HepG2 (cell line): Measurements from ENCODE around the gene PCLO. TPM values are rescaled to one million over a fixed set of nuclear protein-coding genes. Genes with fewer than 3 reads are reported as not detected.

ENCODE experiments used
- ATAC-seq: fragments of 200-7000 bp; cut with Tn5 transposase; 3 replicates; pipeline ENCODE4 v1.9.1; 2020; ENCODE audit warnings: mild to moderate bottlenecking, moderate library complexity
- BruUV-seq: library from RNA; stranded (reverse); fragments of 400-500 nt; replicated peaks from 2 replicates; lab custom pipeline; 2021; lab: Mats Ljungman, UMichigan
- CTCF ChIA-PET: fragments of 300-600 bp; formaldehyde crosslinking; extraction: SDS; loops from one replicate; lab custom pipeline; 2021; ENCODE audit warnings: low total read pairs, inconsistent platforms, low intra/inter-chr PET ratio; lab: Yijun Ruan, JAX
- POLR2A ChIA-PET: fragments of 350-600 bp; sonication (Branson Sonifier 250); formaldehyde crosslinking; loops from one replicate; lab custom pipeline; 2020; ENCODE audit warnings: antibody characterized with exemption, inconsistent platforms; lab: Yijun Ruan, JAX
- DNase-seq: peaks from one replicate; pipeline ENCODE4 v3.0.0-alpha.2; 2015; ENCODE audit warnings: low spot score
- FAIRE-seq: peaks from 3 replicates; lab custom pipeline; 2011; peaks lifted over from hg19 to GRCh38; lab: Jason Lieb, UNC
- H2AFZ ChIP-seq: one replicate; pipeline ENCODE4 v1.6.1; 2011; ENCODE audit warnings: low read length, inconsistent platforms
- H3K27ac ChIP-seq: fragments of 300-600 bp; 3 replicates; pipeline ENCODE4 v1.8.0; 2011; ENCODE audit warnings: mixed run types, mild to moderate bottlenecking, mixed read lengths, low read length, inconsistent platforms; ENCODE audit not compliant: insufficient read depth; ENCODE audit errors: extremely low read length
- H3K27me3 ChIP-seq, 2 experiments: fragments of 200-600 bp in 1 of 2; 2 replicates in 1 of 2; 3 replicates in 1 of 2; pipeline versions ENCODE4 v1.6.0 to v1.8.0; 2011; ENCODE audit warnings: low read length in 2 of 2, mild to moderate bottlenecking in 2 of 2, moderate library complexity in 2 of 2, inconsistent platforms in 1 of 2; ENCODE audit not compliant: insufficient read depth in 2 of 2, control insufficient read depth in 1 of 2
- H3K36me3 ChIP-seq, 2 experiments: fragments of 200-600 bp in 1 of 2; replicated peaks in 1 of 2; 2 replicates in 1 of 2; 3 replicates in 1 of 2; pipeline versions ENCODE4 v1.5.1 to v1.8.0; 2011; ENCODE audit warnings: low read length in 2 of 2, inconsistent platforms in 1 of 2; ENCODE audit not compliant: insufficient read depth in 2 of 2, control insufficient read depth in 1 of 2
- H3K4me1 ChIP-seq: 2 replicates; pipeline ENCODE4 v1.5.1; 2012; ENCODE audit warnings: low read length, inconsistent platforms; ENCODE audit not compliant: insufficient read depth
- H3K4me2 ChIP-seq: 2 replicates; pipeline ENCODE4 v1.6.0; 2011; ENCODE audit warnings: low read depth, low read length, inconsistent platforms
- H3K4me3 ChIP-seq, 3 experiments: fragments of 200-600 bp in 1 of 3; sonication (generic), shearing (Covaris generic) in 1 of 3; replicated peaks in 1 of 3; 2 replicates each; pipeline ENCODE4 v1.5.1; 2011 to 2016; ENCODE audit warnings: low read length in 3 of 3, inconsistent platforms in 2 of 3, low read depth in 2 of 3, mild to moderate bottlenecking in 2 of 3, control low read depth in 1 of 3, mixed read lengths in 1 of 3; ENCODE audit not compliant: insufficient read depth in 1 of 3
- H3K79me2 ChIP-seq: one replicate; pipeline ENCODE4 v1.6.1; 2011; ENCODE audit warnings: low read length, inconsistent platforms; ENCODE audit not compliant: insufficient read depth
- H3K9ac ChIP-seq: 2 replicates; pipeline ENCODE4 v1.6.0; 2011; ENCODE audit warnings: mild to moderate bottlenecking, low read depth, low read length, inconsistent platforms; ENCODE audit not compliant: insufficient read depth
- H3K9me3 ChIP-seq: 2 replicates; pipeline ENCODE4 v1.5.1; 2012; ENCODE audit warnings: mild to moderate bottlenecking, low read length
- H4K20me1 ChIP-seq: 2 replicates; pipeline ENCODE4 v1.6.0; 2011; ENCODE audit warnings: inconsistent platforms, mild to moderate bottlenecking, low read length, moderate library complexity; ENCODE audit not compliant: insufficient read depth
- CEBPB ChIP-seq: IDR thresholded peaks from 2 replicates; pipeline ENCODE4 v1.6.1; 2011; ENCODE audit warnings: low read depth, low read length, improper control_type of control experiment, borderline replicate concordance
- SIN3A ChIP-seq: IDR thresholded peaks from 2 replicates; pipeline ENCODE4 v1.6.1; 2011; ENCODE audit warnings: low read depth, mild to moderate bottlenecking, control low read depth, low read length, borderline replicate concordance
- SIX4 ChIP-seq: sonication (generic); formaldehyde crosslinking; IDR thresholded peaks from 2 replicates; pipeline ENCODE4 v1.4.0; 2020; ENCODE audit warnings: missing genetic modification reagents
- SMYD3 ChIP-seq: sonication (generic); formaldehyde crosslinking; IDR thresholded peaks from 2 replicates; pipeline ENCODE4 v1.8.1; 2023; ENCODE audit warnings: mild to moderate bottlenecking, missing genetic modification reagents
- SRY ChIP-seq: sonication (generic); formaldehyde crosslinking; IDR thresholded peaks from 2 replicates; pipeline ENCODE4 v1.8.0; 2022; ENCODE audit warnings: mild to moderate bottlenecking, missing genetic modification reagents
- XRCC5 ChIP-seq: fragments of 200-400 bp; formaldehyde crosslinking; optimal IDR thresholded peaks from 2 replicates; pipeline ENCODE3; 2017; ENCODE audit warnings: mild to moderate bottlenecking, low read length
- ZBED4 ChIP-seq: sonication (generic); formaldehyde crosslinking; IDR thresholded peaks from 2 replicates; pipeline ENCODE4 v1.4.0; 2020; ENCODE audit warnings: missing genetic modification reagents, borderline replicate concordance
- ZFYVE20 ChIP-seq: sonication (generic); formaldehyde crosslinking; IDR thresholded peaks from 2 replicates; pipeline ENCODE4 v1.8.0; 2023; ENCODE audit warnings: low read depth, mild to moderate bottlenecking, moderate library complexity, missing genetic modification reagents, borderline replicate concordance
- WGBS: methylation state at CpG from one replicate; pipeline ENCODE4 v1.1.6; 2017; ENCODE audit warnings: low lambda C conversion rate; 5-methylcytosine and 5-hydroxymethylcytosine counted together
- in situ Hi-C: cut with HindIII; loops from 2 replicates; pipeline ENCODE4 v1.10.0; 2017; ENCODE audit warnings: low pct_unique_long_range_greater_than_20kb; ENCODE audit not compliant: extremely low pct_ligation_motif_present
- intact Hi-C: fragments of 100-400 bp; cut with micrococcal nuclease; formaldehyde crosslinking; loops from one replicate; pipeline ENCODE4 v1.10.0; 2022; ENCODE audit not compliant: unreplicated experiment
- polyA plus RNA-seq, 8 experiments: library from polyadenylated mRNA; depleted of rRNA in 3 of 8; stranded (reverse) in 7 of 8; unstranded in 1 of 8; fragments of >200 nt; fragmentation: Illumina TruSeq in 4 of 8; extraction: Trizol in 4 of 8; gene quantifications; 2 replicates each; pipeline versions ENCODE4 v1.2.1 to v1.2.3, GENCODE V29; 2011 to 2016; ENCODE audit warnings: low read depth in 4 of 8, missing spikeins in 1 of 8, mixed read lengths in 1 of 8; ENCODE audit not compliant: insufficient read depth in 1 of 8
- total RNA-seq, 5 experiments: library from RNA; depleted of rRNA; stranded (reverse); fragments of >200 nt; fragmentation: Illumina TruSeq; extraction: Trizol; gene quantifications; 2 replicates each; pipeline ENCODE4 v1.2.3, GENCODE V29; 2016; ENCODE audit warnings: low read depth in 1 of 5

Gene PCLO
- total and polyA plus RNA-seq, 2 of the 13 experiments (the other 11 are each of a cell fraction or from before 2014, with no cell fraction given), result 0.07 to 0.29 TPM

DNA sequence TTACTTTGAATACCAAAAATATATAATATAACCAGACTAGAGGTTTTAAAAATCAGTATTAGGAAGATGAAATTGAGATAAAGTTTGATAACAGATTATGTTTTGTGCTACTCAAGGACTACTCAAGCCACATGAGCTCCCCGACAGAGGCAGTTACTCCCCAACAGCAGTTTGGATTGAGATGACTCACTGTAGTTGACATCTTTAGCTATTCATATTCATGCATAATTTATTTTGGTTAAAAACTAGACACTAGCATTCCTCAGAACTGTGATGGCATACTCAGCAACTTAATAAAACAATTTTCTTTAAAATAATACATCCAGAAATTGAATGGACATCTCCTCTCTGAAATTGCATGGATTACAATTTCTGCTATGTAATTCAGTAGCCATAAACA, 19.6 kb downstream of the PCLO start:
- POLR2A ChIA-PET, result no interaction called here
- TF ChIP-seq ZFYVE20 (no peak), CEBPB (no peak), SRY (CRISPR knock-in tag) (no peak), XRCC5 (no peak), SMYD3 (CRISPR knock-in tag) (no peak), SIN3A (no peak), SIX4 (CRISPR knock-in tag) (no peak), ZBED4 (CRISPR knock-in tag) (no peak)
- Histone ChIP-seq H3K4me2 (no peak overlapping the region), H3K9me3 (no peaks in the 10 kb centered on the region), H3K4me1 (no peaks in the 10 kb centered on the region), H3K27ac (no peak overlapping the region), H3K79me2 (no peaks in the 10 kb centered on the region), H3K9ac (no peak overlapping the region), H3K27me3 (no peaks in the 10 kb centered on the region), H2AFZ (no peak overlapping the region), H3K36me3 (no peaks in the 10 kb centered on the region), H3K4me3 (no peak overlapping the region), H4K20me1 (no peaks in the 10 kb centered on the region)
- in situ Hi-C loops, result no loop called here
- intact Hi-C loops, result no loop called here
- DNase-seq (no peak), FAIRE-seq (no peak), ATAC-seq (no peak)
- WGBS, result 42% methylated on average over 1 of the region's 1 CpG
- CTCF ChIA-PET, result no interaction called here
- BruUV-seq, result no TSS peak
